HG03460 (cell line): ENCODE data around the gene CXCL13.
"Not testable (repeated sequence)": the region's sequence is repeated elsewhere in the genome, so short reads cannot be mapped to it uniquely, and the experiment has no call there.

Experiments
- ATAC-seq: cut with Tn5 transposase; IDR thresholded peaks from one replicate; pipeline ENCODE4 v1.9.1; 2021; ENCODE audit not compliant: unreplicated experiment

CXCL13 gene, protein sequence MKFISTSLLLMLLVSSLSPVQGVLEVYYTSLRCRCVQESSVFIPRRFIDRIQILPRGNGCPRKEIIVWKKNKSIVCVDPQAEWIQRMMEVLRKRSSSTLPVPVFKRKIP

GRCh38 chr4:77605210-77605902, at the start of gene CXCL13:
CXCL13 (plus strand) TSS chr4:77605820; CDS start chr4:77605866, 46 bp downstream.
- no peak for ATAC-seq

DNA sequence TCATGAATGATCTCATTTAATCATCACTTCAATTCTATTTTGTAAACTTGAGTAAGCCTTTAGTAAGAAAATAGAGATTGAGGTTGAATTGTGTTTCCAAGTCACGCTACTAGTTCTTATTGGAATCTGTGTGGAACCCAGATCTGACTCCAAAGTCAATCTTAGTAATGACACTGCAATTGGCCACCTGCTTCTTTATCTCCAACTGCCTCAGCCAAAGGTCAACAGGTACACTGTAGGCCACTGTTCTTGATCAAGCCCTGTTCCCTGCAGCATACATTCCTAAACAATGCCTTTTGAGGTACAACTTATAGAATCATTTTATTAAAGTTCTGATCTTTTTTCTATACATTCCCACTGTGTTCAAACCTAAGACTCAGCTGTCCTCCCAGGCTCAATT, 45.5 kb upstream of the CXCL13 start:
- no peak for ATAC-seq

DNA sequence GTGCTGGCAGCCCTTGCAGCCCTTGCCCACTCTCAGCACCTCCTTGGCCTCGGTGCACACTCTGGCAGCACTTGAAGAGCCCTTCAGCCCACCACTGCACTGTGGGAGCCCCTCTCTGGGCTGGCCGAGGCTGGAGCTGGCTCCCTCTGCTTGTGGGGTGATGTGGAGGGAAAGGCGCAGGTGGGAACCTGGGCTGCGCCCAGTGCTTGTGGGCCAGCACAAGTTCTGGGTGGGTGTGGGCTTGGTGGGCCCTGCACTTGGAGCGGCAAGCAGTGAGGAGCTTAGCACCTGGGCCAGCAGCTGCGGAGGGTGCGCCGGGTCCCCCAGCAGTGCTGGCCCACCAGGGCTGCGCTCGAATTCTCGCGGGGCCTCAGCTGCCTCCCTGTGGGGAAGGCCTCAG, 43.9 kb upstream of the CXCL13 start:
- not testable (repeated sequence) for ATAC-seq

DNA sequence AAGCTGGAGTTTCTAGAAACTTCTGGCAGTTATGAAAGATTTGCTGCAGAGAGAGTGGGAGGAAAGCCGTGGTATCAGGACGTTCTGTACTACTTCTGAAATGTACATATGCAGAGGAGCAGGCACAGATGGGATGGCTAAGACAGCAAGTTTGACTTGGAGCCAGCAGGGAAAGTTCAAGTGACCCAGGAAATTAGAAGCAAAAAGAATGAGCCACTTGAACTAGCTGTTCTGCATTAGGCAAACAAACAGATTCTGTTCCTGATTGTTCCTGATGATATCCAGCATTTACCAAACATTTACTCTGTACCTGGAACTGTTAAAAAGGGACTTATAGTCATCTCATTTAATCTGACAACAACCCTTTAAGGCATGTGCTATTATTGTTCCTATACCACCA, 41.4 kb upstream of the CXCL13 start:
- no peak for ATAC-seq

DNA sequence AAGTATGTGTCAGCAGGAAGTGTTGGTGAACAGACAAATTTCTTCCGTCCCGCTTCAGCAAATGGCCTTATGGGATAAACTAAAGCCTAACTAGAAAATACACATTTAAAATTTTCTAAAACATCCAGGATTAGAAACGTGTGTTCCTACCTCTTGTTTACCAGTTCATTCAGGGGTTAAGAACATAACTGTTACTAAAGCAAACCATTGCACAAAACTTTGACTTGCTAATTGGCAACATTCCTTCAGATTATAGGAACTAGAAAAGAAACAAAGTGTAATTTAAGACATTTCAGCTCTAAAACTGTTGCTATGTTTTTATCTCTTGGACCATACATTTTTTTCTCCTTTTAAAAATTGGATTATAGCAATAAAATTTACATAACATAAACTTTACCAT, 39.5 kb upstream of the CXCL13 start:
- no peak for ATAC-seq

DNA sequence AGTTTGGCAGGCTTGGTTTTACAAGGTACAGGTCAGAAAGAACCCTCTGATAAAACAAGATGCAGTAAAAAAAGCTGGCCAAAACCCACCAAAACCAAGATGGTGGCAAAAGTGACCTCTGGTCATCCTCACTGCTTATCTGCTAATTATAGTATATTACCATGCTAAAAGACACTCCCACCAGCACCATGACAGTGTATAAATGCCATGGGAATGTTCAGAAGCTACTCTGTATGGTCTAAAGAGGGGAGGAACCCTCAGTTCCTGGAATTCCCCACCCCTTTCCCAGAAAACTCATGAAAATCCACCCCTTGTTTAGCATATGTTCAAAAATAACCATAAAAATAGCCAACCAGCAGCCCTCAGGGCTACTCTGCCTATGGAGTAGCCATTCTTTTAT, 38.1 kb upstream of the CXCL13 start:
- ATAC-seq, result no peak

DNA sequence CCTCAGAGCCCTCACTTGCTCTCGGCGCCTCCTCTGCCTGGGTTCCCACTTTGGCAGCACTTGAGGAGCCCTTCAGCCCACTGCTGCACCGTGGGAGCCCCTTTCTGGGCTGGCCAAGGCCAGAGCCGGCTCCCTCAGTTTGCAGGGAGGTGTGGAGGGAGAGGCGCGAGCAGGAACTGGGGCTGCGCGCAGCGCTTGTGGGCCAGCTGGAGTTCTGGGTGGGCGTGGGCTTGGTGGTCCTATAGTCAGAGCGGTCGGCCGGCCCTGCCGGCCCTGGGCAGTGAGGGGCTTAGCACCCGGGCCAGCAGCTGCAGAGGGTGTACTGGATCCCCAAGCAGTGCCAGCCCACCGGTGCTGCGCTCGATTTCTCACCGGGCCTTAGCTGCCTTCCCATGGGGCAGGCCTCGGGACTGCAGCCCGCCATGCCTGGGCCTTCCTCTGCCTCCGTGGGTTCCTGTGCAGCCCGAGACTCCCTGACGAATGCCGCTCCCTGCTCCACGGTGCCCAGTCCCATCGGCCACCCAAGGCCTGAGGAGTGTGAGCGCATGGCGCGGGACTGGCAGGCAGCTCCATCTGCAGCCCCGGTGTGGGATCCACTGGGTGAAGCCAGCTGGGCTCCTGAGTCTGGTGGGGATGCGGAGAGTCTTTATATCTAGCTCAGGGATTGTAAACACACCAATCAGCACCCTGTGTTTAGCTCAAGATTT, 35.0 kb upstream of the CXCL13 start:
- ATAC-seq, result not testable (repeated sequence)

DNA sequence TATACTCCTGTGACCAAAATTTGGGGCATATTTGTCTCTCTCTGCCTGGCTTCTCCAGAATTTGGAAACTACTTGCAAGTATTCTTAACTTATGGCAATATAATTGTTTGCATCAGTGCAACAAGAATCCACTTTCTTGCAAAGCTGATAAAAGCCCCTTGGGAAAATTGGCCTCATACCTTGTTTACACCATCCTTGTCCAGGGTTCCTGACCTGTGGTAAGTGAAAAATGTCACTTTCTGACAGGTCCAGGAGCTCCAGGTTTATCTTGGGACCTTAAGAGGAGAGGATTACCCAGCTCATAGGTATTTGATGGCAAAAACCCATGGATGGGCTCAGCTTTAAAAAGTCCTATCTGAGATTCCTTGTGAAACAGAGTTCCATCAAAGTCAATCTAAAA, 29.3 kb upstream of the CXCL13 start:
- no peak for ATAC-seq

DNA sequence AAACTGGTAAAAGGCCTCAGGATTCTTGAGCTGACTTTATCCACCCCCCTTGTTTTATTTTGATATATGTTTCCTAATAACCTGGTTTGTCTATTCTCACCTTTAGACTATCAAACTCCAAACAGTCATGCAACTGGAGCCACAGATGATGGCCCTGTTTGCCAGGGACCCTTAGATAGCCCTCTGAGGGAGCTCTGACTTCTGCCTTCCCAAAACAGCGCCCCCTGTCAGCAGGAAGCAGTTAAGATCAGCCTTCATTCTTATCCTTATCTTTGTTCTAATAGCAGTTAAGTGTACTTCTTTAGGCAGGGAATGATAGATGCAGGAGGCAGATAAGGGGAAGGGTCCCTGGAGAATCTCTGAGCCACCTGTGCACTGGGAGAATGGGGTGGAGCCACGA, 27.5 kb upstream of the CXCL13 start:
- ATAC-seq, result no peak

DNA sequence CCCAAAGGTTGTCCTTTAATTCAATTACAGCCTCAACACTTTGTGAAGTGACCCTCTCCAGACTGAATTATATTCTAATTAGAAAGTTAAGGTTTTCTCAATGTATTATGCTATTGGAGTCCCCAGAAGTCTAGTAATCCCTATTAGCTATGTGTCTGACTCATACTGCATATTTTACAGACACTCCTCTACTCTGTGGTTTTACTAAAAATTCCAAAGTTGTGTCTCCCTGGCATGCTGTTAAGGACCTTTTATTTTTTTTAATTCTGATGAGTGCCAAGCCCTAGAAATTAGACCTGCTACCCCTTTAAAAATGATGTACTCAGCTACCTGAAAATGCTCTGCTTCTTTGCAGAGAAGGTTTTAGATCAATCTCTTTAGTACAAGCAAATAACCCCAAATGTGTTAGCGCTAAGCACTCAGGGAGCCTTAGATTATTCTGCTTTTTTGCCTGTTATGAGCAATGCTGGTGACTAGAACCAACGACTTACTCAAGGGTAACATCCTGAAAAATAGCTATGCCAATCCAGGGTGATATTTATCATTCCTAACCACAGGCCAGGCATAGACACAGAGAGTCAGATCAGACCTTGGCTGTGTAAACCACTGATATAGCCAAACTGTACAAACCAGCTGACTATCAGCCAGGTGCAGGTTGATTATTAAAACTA, 26.1 kb upstream of the CXCL13 start:
- ATAC-seq, result no peak

DNA sequence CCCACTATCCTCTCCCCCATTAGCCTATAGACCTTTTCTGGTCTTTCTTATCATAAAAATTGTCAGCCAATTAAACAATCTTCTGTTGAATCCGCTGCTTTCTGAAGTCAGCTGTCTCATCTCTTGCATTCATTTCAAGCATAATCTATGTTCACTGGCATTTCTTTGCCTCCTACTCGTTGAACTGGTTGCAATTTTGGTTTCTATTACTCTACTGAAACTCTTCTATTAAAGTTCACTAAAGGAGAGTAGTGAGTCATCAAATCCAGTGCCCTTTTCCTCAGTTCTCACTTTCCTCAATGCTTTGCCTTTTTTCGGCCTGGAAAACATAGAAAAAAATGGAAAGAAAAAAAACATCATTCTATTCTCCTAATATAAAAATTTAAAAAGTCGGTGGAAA, 23.9 kb upstream of the CXCL13 start:
- no peak for ATAC-seq

- ATAC-seq, result no peak
Observed at GRCh38 chr4:77582156-77582555, 23.5 kb upstream of the CXCL13 start.

- ATAC-seq, result no peak
Observed at GRCh38 chr4:77582711-77583110, 22.9 kb upstream of the CXCL13 start.

GRCh38 chr4:77586951-77587383, 18.7 kb upstream of the CXCL13 start:
- ATAC-seq, result peak; percentile 97

DNA sequence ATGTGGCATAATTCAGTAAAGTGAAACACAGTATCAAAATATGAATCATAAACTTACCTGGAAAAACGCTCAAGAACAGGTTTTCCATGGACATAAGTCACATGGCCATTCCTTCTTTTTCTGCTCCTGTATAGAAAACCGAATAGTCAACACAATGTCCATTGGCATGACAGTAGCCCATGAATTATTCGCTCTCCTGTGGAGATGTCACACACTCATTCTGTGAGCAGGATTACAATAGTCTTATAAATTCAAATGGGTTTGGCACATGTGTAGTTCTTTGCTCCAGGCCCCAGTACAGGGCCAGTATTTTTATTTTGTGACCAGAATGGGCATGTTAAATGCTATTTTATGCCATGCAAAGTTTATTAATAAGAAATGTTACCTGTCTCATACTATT, 15.1 kb upstream of the CXCL13 start:
- ATAC-seq, result no peak

DNA sequence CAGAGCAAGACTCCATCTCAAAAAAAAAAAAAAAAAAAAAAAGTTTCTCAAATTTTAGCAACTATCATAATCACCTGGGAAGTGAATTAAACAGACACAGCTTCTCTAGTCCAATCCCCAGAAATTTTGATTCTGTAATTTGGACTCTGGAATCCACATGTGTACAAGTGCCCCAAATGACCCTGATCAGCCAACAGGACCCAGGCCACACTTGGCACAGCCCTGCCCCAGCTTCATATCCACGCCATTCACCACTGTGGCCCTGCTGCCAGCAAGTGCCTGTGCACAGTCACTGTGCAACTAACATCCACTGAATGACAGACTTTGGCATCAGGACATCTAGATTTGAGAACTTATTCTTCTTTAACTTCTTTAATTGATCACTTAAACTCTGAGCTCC, 14.1 kb upstream of the CXCL13 start:
- ATAC-seq, result no peak

- ATAC-seq, result no peak
Observed at GRCh38 chr4:77593101-77593500, 12.5 kb upstream of the CXCL13 start.

- no peak for ATAC-seq
Observed at GRCh38 chr4:77593993-77594392, 11.6 kb upstream of the CXCL13 start.

- no peak for ATAC-seq
Observed at GRCh38 chr4:77595364-77595973, 10.2 kb upstream of the CXCL13 start.

DNA sequence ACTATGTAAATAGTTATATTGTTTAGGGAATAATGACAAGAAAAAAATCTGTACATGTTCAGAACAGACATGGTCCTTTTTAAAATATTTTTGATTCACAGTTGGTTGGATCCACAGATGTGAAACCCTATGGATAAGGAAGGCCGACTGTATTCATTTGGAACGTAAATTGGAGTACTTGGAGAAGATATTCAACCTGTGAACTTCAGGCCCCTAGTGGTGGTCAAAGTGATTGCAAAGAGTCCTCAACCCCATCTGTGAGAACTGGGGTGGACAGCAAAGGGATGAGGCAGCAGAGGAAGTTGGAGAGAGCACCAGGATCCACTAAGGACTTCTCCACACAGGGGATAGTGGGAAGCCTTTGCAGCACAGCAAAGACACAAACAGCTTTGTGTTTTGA, 6.2 kb upstream of the CXCL13 start:
- no peak for ATAC-seq
